RKO (cell line): Measurements from ENCODE around the gene CDC42EP3.
A peak's percentile ranks its signal among the peaks of the same experiment; 100 is the strongest.

Source experiments
- DNase-seq: peaks from one replicate; pipeline ENCODE4 v3.0.0-alpha.2; 2016; ENCODE audit warnings: low spot score

The CDC42EP3 gene

DNA sequence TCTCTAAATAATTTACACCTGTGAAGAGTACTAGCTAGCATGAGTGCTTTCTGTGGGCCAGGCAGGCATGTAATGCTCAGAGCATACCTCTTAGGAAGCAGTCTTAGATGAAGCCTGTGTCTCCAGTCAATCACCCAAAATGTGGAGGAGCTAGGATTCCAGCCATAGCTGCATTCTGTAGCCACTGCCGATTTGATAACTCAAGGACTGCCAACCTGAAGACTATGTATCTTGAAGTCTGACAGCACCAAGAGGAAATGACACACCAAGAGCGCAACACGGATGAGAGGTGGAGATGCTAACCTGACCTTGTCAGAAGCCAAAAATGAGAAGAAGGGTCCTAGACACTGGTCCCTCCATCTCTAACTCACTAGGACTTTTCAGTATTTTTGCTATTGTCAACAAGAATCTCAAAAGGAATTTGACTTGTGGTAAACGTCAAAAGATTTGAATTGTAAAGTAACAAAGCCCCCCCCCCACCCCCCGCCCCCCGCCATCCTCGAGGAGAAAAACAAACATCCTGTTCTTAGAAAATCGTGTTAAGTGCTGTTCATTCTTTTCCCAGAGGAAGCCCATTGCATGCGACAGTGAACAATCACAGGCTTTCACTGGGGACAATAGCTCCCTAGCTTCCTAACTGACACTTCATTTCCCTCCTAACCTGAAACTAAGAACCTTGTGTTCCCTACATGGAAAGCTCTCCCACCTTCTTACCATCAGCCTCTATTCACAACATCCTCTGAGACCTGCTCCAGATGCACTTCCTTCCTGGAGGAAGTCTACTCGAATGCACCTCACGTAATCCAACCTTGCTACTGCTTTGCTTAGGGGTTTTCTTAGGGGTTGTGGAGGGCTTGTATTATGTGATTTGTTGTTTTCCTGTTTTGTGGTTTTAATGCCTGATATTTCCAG, 14.7 kb downstream of the CDC42EP3 start:
- no peak for DNase-seq

DNA sequence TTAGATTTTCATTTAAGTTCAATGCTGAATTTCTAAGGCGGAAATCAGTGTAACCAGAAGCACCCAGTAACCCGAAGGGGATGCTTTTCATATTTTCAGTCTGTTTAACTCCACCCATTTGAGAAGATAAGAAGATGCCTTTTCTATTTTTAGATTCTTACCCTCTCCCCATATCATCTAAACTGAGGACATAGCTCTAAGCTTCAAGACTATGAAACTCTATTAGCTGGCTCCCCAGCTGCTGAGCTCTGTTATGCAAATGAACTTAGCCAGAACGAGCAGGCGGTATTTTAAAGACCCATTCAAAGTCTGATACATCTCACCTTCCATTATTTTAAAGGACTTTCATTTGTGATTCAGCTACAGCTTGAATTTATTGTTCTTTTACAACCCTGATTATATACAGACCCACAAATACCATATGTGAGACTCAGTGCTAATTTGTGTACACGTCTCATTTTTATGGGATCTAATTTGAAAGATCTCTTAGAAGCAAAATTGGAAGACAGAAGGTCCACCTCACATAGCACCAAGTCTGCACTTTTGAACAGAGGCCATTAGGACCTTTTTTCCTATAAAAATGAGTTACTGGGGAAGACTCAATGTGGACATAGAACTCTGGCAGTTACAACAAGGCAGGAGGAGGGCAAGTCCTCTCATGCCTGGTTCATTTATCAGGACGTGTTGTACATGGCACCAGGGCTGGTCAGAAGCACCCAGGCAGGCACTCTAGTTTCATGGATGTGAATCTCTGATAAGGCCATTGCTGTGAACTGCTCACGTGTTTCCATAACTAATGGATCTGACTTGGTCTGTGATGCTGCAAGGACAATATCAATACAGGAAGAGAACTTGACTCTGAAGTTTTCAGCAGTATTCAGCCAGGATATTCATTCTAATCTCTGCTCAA, 16.3 kb downstream of the CDC42EP3 start:
- no peak for DNase-seq

DNA sequence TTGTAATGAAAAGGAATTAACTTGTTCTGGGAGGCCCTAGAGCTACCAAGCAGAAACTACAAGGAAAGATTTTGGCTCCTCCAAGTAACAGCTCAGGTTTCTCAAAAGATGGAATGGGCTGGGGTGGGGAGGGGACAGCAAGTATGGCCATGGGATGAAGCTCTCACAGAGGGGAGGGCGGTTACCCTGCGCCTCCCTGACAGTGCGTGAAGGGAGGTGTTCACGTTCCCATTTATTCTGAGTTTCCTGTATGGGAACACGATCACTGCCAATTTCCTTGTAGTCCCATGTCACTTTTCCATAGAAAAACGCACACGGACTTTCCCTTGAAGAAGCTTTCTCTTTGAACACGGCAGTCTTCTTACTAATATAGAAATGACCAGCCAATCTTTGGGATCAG, 17.0 kb downstream of the CDC42EP3 start:
- DNase-seq = no peak

DNA sequence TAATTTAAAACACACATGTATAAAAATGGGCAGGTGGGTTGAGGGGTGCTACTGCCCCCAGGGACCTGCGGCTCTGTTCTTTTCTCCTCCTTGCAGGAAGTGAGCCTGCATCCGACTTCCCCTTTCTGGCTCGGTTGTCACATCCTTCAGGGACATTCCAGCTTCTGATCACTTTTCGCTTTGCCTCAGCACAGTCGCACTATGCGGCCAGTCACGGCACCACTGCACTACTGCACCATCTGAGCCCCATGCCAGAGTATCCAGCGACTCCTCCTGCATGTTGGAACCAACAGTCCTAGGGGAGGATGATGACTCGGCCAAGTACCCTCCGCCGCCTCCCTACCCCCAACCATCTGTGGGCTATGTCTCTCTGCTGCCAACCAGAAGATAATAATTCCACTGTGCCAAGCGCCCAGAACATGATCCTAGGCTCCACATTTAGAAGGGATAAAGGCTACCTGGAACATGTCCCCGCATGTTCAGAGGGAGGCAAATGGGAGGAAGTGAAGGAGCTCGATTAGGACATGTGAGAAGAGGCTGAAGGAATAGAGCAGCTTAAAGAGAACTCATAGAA, 17.6 kb downstream of the CDC42EP3 start:
- no peak for DNase-seq

DNA sequence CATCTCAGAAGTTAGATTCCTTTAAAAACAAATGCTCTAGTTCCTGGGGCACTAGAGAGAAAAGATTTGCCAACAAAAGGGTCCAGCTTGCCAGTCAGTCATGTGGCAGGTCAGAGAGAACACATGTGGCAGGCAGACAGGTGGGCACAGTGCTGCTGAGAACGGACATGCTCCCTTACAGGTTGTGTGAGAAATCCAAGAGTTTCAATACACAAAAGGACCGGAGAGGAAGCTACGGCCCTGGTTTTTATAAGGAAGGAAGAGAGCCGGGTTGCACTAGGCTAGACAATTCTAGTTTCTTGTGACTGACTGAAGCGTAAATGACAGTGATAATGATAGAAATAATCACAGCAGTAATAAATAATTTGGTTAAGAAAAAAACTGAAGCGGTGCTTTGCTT, 18.3 kb downstream of the CDC42EP3 start:
- DNase-seq = no peak

DNA sequence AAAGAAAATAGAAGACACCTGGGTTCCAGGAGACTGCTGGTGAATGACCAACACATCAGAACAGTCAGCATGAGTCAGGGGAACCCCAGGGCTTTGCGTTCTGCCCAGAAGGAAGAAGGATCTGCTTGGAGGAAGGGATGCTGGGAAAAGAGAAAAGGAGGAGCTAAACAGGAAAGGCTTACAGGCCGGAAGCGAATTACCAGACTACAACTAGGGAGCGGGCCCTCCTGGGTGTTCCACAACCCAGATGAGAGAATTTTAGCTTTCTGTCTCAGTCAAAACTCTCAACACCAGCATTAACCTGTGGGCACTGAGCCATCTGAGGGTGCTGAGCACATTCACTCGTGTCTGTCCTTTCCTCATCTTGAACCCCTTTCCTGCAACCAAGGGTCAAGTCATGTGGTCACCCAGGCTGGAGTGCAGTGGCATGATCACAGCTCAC, 19.2 kb downstream of the CDC42EP3 start:
- peak; percentile 81 for DNase-seq

DNA sequence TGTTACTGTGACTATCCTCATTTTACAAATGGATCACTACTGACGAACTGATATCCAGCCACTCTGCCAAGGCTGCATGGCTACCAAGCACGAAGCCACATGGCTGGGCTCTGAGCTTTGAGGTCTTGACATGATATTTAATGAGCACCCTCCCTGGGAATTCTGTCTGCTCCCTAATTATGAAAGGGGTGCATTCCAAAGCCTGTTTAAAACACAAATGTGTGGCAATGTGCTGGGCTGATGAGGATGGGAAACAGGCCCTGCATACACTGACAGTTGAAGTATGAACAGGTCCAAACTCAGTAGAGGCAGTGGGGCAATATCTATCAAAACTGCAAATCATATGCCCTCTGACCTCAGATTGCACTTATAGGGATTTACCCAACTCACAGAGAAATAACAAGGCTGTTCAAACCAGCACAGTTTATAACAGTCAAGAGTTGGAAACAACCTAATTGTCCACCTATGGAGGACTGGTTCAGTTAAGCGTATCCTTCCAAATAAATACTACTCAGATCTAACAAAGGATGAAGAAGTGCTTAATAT, 20.8 kb downstream of the CDC42EP3 start:
- DNase-seq = no peak

DNA sequence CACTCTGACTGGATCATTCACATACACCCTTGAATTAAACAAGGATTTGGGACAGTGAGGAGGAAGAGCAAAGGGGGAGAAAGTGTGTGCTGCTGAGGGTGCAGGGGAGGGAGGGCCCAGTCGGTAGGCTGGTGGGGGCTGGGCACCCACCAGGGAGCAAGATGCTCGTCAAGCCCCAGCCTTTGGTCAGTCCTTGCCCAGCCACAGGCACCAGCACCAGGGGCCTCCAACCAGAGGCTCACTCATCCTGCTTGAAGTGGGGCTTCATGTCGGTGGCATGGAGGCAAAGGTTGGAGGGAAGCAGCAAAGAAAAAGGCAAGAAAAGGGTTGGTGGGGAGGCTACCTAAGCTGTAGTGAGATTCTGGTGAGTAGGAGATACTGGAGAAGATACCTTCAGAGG, 21.9 kb downstream of the CDC42EP3 start:
- no peak for DNase-seq

DNA sequence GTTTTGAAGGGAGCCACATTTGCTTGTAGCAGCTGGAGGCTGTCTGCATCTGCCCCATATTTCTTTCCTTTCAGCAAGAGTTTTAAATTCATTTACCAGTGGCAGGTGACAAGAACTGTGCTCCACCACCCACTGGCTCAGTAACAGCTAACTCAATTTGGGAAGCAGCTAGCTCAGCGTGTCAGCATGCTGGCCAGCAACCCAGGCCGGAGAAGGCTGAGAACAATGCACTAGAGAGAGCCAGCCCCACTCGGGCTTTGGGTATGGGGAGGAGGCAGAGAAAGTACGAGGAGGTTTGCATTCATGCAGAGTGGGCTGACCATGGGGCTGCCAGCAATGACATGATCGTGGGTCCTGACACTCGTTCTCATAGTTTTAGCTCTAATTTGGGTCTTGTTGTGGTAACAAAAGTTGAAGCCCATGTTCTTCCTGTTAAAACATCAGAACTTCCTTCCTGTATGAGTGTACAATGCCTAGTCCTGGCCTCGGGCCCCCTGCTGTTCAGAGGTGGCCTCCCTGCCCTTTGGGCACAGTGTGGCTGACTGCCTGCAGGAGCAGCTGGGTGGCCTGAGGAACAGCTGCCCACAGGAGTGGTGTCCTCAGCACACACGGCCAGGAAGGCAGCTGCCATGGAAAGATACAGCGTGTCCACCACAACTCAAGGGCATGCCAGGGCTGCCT, 23.0 kb downstream of the CDC42EP3 start:
- DNase-seq = no peak

DNA sequence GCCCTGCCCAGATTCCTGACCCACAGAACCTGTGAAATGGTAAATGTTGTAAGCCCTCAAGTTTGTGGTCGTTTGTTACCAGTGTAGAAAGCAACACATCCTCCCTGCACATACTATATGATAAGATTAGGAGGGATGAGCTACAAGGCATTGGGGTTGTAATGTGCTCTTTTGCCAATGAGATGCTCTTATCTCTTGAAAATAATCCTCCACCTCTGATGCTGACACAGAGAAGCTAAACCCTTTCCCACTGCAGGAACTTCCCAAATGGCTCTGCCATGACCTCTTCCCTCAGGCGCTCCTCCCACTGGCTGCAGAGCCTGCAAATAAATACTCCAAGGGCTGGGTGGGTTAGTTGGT, 23.5 kb downstream of the CDC42EP3 start:
- DNase-seq = no peak

DNA sequence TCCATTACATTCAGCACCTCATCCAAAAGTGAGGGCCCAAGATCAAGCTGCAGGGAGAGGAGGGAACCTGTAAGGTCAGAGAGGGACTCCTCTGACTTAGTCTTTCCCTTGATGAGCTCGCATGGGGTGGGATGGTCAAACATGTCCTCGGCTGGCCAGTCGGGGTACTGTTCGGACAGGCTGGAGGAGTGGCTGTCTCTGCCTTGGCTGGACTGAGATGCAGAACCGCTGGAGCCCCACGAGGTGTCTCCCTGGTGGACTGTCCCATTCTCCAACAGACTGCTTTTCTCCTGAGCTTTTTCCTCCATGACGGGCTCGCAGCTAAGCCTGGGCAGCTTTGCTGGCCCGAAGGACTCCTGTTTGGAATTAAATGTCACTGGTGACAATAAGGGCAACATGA, 25.6 kb downstream of the CDC42EP3 start:
- DNase-seq = no peak

DNA sequence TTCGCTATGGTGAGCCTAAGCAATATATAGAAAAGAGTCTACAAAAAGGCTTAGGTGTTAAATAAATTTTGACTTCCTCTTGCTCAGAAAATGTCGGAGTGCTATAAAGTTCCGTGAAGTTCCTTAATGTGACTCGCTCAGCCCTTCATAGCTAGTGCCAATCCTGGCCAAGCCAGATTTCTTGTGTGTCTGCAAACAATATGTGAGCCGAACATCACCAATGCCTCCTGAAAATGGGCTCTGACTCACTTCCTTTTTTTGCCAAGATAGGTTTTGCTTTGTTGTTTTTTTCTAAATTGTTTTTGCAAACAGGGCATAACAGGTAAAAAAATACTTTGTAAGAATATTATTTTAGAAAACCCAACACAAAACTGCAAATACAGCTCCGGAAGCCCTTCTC, 26.1 kb downstream of the CDC42EP3 start:
- no peak for DNase-seq

DNA sequence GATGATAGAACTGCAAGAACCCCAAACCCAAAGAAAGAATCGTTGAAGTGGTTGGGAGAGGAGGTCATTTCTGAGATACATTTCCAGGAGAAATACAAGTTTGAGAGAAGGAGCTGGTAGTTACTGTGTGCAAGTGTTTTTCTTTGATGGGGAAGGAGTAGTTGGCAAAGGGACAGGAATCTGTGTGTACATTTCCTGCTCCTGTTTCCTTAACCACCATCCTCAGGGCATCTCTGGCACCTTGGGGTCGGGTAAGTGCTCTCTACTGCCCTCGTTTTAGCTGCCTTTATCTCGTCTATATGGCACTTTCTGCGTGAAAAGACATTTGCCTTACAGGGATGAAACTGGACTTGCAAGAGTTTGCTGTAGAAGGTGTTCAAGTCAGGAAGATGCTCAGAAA, 27.3 kb downstream of the CDC42EP3 start:
- DNase-seq = no peak

DNA sequence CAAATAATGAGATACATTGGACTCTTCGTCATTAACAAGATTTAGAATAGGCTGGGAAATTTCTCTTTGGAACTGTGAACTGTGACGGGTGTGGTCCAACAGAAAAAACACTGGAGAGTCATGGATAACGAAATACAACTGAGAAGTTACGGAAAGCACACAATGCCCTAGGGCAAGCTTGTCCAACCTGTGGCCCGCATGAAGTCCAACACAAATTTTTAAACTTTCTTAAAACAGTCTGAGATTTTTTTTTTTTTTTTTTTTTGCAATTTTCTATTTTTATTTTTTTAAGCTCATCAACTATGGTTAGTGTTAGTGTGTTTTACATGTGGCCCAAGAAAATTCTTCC, 27.7 kb downstream of the CDC42EP3 start:
- no peak for DNase-seq

DNA sequence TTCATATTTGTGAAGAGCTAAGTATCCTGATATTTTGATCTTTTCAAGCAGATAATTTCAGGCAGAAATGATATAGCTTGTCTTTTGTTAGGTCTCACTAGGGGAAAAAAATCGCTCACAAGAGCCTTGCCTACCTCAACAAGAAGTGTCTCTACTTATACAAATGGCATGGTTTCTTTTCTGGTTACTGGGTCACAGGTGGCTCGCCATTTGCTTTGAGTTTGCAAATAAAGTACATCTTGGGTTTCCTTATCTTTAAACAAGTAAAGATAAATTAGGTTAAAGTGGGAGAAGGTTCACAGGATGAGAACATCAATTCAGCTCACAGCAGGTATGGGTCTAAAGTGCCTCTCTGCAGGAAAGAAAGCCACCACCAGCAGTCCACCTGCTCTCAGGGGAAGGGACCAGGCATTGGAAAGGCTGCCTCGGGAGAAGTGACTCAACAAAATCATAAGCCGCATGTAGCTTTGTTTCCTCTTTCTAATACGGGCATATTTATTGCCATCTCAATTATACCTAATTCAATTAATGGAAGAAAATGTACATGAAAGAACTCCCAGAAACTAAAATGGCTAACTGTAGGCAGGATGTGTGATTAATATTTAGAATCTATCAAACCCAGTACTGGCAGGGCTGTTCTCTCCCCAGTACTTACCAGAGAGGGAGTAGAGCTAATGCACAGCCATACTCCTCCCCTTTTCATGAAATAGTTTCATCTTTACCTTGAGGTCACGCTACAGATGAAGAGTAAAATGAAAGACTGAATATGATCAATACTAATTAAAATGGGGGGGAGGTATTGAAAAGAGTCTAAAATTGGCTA, 28.3 kb downstream of the CDC42EP3 start:
- no peak for DNase-seq

DNA sequence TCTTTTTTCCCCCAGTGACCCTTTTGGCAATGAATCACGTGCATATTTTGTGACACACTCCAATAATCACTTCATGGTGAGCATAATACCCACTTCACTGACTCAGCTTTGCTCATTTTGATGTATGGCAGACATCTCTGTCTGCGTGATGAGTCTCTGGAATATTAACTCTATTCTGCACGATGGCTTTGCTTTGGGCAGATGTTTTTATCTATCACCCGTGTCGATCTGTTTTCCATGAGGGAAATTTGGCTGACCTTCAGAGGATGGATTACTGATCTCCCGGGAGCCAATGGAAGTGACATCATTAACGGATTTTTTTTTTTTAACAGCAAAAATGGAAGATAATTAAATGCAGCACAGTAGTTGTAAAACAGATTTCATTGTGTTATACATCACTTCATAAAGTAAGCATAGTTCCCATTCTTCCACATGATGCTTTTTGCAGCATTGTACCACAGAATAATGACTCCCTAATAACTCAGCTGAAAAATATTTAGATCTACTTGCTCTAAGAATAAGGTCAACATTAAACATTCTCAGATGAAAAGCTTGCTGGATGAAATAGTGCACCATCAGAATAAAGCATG, 29.8 kb downstream of the CDC42EP3 start:
- peak; percentile 53 for DNase-seq

DNA sequence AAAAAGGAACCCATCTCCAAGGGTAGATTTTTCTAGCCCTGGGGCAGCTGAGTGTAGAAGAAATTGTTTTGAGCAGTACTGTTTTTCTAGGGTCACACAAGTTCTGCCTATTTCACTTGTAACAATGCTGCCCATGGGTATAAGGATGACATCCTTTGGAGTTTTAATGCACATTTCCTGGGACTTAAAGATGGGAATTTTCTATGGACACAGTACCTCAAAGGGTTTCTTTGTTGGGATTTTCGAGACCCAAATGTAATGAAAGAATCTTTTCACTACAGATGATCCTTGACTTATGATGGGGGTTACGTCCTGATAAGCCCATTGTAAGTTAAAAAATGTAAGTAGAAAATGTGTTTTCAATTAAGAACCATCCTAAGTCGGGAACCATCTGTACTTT, 31.8 kb downstream of the CDC42EP3 start:
- DNase-seq = no peak

DNA sequence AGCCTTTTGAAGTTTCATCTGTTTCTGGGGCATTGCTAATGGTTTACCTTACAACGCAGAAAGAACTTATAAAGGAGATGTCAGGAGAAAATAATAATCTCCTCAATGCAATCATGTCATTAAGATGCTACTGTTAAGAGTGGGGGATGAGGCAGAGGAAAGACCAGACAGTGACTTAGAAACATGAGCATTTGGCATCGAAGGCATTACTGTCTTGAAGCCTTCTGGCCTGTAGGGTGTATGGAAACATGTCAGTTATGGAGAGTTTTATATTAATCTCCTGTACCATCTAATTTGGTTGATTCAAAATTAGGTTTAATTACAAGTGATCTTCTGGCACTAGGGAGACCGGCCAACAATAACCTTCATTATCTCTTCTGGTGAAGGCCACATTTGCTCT, 32.5 kb downstream of the CDC42EP3 start:
- DNase-seq = no peak

DNA sequence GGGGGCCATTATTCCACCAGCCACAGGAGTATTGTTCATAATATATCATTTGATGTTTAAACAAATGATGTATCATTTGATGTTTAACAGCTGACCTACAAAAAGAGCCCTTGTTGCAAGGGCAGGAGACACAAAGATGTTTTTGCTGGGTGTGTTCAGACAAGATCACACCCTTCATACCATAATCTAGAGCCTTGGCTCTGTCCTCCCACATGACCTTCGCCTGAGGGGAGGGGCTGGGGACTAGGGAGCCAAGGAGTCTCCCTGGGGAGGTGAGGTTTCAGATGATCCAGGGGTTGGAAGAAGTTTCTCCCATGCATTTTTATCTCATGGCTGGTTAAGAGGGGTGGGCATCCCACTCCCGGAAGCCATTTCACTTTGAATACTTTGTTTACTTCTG, 33.5 kb downstream of the CDC42EP3 start:
- no peak for DNase-seq

DNA sequence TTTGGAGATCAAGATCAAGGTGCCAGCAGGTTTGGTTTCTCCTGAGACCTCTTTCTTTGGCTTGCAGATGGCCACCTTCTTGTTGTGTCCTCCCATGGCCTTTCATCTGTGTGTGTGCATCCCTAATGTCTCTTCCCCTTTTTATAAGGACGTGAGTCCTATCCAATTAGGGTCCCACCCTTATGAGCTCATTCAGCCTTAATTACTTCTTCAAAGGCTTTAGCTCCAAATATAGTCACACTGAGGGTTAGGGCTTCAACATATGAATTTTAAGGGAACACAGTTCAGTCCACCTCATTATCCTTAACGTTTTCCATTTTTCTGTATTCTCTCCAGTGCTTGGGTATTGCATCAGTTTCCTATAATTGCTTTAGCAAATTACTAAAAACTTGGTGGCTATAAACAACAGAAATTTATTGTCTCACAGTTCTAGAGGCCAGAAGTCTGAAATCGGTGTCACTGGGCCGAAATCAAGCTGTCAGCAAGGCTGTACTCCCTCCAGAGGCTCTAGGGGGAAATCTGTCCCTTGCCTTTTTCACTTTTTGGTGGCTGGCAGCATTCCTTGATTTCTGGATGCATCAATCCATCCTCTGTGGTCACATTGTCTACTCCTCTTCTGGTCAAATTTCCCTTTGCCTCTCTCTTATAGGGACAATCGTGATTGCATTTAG, 34.1 kb downstream of the CDC42EP3 start:
- no peak for DNase-seq
